ENCODE results near the gene PAK4.
"Not testable (repeated sequence)": the region's sequence is repeated elsewhere in the genome, so short reads cannot be mapped to it uniquely, and the experiment has no call there.

Gene PAK4

DNA sequence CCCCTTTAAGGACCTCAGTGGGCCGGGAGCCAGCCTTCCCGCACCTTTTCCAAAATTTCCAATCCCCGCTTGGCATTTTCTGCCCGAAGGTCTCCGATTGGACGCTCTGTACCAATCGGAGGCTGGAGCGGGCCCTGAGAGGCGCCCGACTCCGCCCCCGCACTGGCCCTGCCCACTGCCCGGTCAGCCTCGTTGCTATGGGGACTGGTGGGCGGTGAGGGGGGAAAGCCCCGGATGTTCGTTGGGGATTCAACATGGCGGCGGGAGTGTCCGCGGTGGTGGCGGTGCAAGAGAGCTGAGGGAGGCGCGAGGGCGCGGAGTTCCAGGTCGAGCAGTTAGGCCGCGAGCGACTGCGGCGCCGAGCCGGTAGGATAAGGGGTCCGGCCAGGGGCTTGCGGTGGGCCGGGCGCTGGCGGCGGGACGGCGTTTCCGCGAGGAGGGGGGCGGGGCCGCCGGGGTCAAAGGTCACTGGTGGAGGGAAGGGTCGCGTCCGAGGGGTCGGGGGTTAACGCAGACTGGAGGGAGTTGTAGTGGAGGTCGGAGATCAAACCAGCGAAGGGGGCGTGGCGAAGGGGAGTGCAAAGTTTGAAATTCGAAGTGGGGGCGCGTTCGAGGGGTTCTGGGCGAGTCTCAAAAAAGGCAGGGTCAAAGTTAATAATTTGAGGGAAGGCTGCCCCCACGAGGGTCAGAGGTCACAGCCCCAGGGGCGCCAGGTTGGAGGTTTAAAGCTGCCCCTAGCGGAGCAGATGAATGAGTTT is at the start of gene PAK4:
PAK4 (plus strand) TSS at position 233 of the 758 bp plus-strand sequence. CDS start 43,768 bp downstream, outside the sequence.
- DNase-seq: peak; percentile 100

DNA sequence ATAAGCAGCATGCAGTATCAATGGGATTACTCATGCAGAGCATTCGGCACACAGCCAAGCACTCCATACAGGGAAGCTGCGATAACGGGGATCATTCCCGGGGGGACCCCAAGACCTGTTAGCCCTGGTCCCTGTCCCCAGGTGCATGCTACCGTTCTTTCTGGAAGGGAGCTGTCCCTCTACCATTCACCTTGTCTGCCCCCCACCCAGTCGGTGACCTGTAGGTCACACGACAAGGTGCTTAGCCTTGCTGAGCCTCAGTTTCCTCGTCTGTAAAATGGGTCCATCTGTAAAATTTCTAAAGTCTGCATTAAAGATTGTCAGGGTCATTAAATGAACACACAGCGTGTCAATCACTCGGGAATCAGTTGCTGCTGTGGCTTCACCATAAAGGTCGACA is 48.3 kb upstream of the PAK4 start:
- no peak for DNase-seq

DNA sequence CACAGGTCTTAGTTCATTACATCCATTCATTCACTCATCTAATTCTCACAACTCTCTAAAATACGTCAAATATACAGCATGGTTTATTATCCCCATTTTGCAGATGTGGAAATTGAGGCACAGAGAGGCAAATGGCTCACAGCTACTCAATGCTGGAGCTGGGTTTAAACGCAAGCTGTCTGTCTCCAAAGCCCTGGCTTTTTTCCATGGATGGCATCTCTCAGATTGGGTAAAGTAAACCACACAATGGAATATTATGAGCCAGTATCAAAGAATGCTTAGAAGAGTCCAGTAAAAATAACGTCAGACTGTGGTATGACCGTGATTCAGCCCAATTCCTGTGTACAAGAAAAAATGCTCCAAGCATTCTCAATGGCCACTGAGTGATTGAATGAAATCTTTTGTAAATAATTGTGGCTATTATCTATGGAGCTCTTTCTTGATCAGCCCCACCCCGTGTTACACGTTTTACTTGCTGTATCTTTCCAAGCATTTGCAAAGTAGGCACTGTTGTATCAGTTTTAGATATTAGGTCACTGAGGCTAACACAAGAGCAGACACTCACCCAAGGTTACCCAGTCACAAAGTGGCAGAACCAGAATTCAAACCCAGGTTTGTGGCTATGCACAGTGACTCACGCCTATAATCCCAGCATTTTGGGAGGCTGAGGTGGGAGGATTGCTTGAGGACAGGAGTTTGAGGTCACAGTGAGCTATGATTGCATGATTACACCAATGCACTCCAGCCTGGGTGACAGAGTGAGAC is 47.0 kb upstream of the PAK4 start:
- DNase-seq: no peak

DNA sequence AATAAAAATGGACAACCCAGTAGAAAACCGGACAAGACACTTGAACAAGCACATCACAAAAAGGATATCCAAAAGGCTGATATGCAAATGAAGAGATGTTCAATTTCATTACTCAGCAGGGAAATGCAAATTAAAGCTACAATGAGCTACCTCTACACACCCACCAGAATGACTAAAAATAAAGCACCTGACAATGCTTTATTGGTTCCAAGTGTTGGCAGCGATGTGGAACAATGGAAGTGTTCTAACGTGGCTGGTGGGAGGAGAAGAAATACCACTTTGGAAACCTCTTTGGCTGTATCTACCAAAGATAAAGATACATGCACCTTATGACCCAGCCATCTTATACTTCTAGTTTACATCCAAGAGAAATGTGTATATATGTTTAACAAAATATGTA is 45.2 kb upstream of the PAK4 start:
- no peak for DNase-seq

DNA sequence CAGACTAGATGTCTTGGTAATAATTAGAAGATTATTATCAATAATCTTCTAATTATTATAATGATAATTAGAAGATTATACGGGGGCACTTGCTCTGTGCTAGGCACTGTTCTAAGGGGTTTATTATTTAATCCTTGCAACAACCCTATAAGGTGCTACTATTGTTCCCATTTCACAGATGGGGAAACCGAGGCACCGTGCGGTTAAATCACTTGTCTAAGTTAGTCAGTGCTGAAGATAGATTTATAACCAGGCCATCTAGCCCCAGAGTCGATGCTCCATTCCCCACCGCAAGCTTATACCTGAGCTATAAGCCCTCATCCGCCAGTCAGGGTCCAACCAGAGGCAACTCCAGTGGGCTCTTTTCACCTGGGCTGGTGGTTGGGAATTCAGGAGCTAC is 43.4 kb upstream of the PAK4 start:
- no peak for DNase-seq

DNA sequence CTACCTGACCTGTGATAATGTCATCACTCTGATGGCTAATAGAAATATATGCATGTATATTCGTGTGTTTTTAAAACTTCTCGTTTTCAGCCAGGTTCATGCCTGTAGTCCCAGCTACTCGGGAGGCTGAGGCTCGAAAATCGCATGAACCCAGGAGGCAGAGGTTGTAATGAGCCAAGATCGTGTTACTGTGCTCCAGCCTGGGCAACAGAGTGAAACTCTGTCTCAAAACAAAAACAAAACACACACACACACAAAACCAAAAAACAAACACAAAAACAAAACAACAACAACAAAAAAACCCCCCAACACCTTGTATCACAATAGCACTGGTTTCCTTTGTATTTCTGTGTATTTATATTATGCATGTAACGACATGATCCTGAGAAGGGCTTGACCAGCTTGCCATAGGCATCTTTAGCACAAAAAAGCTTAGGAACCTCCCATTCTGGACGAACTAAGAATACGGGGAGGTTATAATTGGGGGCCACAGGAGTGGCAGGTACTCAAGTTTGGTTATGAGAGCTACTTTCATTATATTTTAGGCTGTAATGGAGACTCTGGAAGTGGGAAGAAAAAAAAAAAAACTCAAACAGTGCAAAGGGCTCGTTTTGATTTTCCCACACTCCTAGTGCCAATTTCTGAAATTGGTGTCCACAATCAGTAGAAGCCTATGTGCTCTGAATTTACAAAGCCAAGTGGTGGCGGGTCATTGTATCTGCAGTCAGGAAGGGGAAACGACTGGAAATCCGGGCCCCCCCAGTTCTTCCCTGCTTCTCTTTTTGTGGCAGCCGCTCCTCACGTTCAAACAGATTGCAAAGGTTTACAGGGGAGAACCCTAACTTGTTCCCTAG is 42.6 kb upstream of the PAK4 start:
- DNase-seq: peak; percentile 77

DNA sequence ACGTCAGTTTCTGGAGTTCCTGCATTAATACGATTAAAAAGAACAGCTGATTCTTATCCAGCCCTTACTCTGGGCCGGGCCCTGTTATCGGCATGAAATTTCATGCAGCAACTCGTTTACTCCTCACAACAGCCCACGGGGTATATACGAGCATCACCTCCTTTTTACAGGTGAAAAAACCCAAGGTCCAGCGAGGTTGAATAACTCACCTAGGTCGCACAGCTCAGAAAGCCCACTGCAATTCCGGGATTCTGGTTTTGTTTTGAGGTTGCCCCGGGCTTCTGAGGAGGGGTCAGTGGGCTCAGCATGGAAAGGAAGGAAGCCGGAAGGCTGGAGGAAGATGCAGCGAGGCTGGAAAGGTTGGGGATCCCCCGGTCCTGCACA is 42.0 kb upstream of the PAK4 start:
- DNase-seq: no peak

DNA sequence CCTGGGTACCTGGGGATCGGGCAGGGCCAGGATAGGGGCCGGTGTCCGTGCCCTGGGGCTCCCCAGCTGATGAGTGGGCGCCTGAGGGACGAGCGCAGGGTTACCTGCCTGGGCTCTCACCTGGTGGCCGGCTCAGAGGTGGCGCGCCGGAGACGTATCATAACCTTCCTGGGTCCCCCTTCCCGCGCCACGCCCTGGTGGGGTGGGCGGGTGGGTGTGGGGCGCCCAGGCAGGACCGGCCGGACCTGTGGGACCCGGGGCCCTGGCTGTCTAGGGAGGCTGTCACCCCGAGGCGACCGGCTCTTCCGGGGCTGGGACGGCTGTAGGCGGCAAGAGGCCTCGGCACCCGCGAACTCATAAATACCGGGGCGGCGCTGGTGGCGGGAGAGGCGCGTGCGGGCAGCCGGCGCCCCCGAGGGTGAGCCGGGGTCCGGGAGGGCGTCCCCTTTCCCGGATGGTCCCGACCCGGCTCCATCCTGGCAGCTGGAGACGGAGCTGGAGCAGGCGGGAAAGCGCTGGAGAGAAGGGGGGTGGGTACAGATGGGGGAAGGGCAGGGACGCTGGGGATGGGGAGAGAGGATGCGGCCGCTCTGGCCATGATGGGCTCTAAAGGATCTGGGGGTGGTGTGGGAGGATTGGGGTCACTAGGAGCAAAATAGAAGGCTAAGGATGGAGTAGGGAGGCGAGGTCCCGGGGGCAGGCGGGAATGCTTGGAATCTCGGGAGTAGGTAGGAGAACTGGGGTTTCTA is 41.4 kb upstream of the PAK4 start, which contains the start of gene ACP7:
ACP7 (plus strand) TSS at position 386 of the 749 bp plus-strand sequence. CDS start 902 bp downstream, outside the sequence.
- DNase-seq: no peak

DNA sequence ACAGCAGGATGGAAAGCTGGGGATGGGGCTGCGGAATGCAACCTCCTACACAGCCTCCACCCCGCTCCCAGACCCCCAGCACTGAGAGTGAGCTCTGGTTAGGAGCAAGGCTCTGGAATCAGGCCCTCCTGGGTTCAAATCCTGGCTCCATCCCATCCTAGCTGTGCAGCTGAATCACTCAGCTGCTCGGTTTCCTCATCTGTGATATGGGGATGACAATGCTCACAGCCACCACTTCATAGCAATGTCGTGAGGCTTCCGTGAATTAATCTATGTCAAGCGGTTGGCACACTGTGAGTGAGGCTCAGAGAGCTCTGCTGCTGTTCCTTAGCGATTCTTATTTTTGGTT is 40.9 kb upstream of the PAK4 start:
- no peak for DNase-seq

DNA sequence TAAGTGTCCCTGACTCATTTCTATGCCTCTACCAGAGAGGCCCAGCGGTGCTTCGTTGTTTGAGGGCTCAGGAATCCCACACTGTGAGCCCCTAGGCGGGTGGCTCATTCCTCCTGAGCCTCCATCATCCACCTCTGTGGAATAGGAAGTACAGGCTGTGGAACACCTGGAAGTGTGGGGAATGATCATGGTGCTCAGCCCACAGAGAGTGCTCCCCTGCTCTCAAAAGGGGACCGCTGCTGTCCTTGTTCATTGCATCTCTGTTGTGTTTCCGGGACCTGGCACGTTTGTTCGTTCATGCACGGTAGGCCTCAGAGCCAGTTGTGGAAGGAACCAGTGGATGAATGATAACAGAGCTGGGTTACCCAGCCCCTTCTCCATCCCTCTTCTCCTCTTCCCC is 40.2 kb upstream of the PAK4 start:
- DNase-seq: no peak

DNA sequence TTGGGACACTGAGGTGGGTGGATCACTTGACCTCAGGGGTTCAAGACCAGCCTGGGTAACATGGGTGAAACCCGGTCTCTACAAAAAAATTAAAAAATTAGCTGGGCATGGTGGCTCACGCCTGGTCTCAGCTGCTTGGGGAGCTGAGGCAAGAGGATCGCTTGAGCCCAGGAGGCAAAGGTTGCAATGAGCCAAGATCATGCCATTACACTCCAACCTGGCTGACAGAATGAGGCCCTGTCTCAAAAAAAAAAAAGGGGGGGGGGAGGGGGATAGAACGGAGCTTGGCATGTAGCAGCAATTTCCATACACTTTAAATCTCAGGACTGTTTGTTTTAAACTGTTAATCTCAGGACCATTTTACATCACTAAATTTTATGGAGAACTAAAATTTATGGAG is 39.2 kb upstream of the PAK4 start:
- DNase-seq: no peak

DNA sequence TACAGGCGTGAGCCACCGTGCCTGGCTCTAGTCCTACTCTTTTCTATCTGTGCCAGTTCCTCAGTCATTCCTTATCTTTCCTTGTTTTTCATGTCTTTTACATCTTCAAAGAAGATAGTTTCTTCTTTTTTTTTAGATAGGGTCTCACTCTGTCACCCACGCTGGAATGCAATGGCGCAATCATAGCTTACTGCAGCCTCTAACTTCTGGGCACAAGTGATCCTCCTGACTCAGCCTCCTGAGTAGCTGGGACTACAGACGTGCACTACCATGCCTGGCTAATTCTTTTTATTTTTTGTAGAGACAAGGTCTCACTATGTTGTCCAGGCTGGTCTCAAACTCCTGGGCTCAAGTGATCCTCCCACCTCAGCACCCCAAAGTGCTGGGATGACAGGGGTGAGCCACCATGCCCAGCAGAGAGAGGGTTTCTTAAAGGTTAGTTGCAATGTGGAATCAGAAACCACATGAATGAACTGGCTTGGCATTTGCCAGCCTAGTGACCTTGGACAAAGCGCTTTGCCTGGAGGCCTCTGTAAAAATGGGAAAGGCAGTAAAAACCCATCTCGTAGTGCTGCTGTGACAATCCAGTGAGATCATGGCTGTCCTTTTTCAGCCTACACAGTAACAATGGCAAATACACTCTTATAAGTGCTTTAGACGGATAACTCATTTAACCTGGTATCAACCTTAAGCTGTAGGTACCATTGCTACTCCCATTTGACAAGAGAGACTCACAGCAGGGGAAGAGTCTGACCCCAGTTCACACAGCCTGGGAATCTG is 37.5 kb upstream of the PAK4 start:
- no peak for DNase-seq

DNA sequence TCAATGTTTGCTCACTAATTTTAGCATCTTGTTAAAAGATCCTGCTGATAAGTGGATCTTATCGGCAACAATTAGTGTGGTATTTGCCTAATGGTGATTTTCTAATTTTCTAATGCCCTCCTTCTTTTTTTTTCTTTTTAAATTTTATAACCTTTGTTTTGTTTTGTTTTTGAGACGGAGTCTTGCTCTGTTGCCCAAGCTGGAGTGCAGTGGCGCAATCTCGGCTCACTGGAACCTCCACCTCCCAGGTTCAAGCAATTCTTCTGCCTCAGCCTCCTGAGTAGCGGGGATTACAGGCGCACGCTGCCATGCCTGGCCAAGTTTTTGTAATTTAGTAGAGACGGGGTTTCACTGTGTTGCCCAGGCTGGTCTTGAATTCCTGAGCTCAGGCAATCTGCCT is 35.6 kb upstream of the PAK4 start:
- DNase-seq: not testable (repeated sequence)

DNA sequence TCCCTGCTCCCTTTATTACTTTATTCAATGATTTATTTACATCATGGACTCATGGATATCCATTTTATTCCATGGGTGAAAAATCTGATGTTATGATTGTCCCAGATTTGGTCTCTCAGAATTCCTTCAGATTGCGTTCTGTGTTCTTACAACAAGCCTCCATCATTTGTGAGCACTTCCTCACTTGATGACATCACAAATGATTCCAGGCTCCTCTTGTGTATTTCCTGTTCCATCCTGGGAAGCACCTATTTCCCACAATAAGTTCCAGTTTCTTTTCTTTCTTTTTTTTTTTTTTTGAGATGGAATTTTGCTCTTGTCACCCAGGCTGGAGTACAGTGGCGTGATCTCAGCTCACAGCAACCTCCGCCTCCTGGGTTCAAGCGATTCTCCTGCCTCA is 34.7 kb upstream of the PAK4 start:
- DNase-seq: no peak

DNA sequence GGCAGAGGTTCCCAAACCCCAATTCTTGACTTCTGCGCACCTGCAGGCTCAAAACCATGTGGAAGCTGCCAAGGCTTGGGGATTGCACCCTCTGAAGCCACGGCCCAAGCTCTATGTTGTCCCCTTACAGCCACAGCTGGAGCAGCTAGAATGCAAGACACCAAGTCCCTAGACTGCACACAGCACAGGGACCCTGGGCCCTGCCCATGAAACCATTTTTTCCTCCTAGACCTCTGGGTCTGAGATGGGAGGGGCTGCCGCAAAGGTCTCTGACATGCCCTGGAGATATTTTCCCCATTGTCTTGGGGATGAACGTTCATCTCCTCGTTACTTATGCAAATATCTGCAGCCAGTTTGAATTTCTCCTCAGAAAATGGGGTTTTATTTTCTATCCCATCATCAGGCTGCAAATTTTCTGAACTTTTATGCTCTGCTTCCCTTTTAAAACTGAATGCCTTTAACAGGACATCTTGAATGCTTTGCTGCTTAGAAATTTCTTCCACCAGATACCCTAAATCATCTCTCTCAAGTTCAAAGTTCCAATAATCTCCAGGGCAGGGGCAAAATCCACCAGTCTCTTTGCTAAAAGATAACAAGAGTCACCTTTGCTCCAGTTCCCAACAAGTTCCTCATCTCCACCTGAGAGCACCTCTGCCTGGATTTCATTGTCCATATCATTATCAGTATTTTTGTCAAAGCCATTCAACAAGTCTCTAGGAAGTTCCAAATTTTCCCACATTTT is 29.6 kb upstream of the PAK4 start:
- DNase-seq: not testable (repeated sequence)

DNA sequence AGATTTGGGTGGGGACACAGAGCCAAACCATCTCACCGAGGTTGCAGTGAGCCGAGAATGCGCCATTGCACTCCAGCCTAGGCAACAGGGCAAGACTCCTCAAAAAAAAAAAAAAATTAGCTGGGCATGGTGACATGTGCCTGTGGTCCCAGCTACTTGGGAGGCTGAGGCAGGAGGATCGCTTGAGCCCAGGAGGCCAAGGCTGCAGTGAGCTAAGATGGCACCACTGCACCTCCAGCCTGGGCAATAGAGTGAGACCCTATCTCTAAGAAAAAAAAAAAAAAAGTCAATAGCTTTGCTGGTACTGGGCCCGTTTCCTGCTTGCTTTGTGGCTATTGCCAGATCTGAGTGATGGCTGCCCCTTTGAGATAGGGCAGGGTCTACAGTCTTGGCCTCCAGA is 28.3 kb upstream of the PAK4 start:
- DNase-seq: no peak

DNA sequence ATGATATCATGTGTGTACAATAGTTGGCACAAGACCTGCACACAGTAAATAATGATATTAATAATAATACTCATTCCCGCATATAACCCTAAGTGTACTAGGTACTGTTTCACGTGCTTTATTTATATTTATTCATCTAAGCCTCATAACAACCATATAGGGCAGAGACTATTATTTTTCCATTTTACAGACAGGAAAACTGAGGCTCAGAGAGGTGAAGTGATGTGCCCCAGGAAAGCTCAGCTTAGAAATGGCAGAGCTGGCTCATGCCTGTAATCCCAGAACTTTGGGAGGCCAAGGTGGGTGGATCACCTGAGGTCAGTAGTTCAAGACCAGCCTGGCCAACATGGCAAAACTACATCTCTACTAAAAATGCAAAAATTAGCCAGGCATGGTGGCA is 27.9 kb upstream of the PAK4 start:
- DNase-seq: no peak

DNA sequence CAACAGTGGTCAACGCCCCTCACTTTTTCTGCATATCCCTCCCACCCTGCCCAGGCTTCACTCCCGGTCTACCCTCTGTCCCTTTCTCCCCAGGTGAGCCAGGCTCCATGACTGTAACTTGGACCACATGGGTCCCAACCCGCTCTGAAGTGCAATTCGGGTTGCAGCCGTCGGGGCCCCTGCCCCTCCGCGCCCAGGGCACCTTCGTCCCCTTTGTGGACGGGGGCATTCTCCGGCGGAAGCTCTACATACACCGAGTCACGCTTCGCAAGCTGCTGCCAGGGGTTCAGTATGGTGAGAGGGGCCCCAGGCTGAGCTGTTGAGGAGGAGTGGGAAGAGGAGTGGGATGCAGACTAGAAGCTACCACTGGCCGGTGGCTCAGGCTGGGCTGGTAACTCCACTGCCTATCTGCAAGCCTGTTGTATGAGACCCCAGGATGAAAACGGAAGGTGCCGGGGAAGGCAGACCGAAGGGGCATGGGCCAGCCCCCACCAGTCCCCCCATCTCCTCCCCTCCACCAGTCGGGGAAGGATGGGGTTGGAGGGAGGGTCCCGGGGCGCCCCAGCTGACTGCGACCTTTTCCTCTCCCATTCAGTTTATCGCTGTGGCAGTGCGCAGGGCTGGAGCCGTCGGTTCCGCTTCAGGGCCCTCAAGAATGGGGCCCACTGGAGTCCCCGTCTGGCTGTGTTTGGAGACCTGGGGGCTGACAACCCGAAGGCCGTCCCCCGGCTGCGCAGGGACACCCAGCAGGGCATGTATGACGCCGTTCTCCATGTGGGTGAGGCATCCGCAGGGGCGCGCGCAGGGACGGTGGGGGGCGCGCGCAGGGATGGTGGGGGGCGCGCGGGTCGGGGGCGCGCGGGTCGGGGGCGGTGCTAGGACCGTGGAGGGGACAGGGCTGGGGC is 27.0 kb upstream of the PAK4 start:
- no peak for DNase-seq

DNA sequence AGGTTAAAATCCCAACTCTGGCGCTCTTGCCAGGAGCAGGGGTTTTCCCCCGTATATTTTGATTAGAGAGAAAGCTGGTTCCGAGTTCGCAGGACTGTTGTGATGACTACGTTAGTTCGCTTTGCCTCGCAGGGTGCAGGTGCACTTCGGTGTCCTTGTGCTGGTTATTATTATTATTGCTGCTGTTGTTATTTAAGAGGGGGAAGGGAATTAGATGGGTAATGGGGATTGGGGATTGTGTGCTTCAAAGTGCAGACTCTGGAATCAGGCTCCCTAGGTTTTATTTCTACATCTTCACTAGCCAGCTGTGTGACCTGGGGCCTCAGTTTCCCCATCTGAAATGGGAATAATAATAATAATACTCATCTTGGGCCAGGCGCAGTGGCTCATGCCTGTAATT is 26.2 kb upstream of the PAK4 start:
- no peak for DNase-seq

DNA sequence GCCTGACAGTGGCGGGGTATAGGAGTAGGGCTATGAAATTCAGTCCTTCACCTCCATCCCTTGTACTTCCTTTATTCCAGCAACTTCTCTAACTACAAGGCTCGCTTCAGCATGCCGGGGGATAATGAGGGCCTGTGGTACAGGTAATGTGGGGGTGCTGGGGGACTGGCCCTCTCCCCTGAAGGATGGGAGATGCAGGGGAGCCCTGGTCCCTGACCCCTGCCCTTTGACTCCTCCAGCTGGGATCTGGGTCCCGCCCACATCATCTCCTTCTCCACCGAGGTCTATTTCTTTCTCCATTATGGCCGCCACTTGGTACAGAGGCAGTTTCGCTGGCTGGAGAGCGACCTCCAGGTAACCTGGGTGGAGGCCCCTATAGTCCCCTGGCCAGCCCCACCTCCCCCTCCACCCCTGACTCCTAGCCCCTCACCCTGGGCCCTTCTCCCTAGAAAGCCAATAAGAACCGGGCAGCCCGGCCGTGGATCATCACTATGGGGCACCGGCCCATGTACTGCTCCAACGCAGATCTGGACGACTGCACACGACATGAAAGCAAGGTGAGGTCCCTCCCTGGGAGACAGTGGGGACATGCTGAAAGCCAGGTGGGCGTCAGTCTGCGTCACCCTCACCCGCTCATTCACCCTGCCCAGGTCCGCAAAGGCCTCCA is 25.0 kb upstream of the PAK4 start:
- no peak for DNase-seq

Data from NCI-H2227 treated with DMSO at 0.1 percent for 48 hours (cell line).